HepG2 (cell line): ENCODE measurements around the gene TGM1. TPM values are rescaled to one million over a fixed set of nuclear protein-coding genes. Genes with fewer than 3 reads are reported as not detected.

ENCODE experiments used
- CHD4 ChIP-seq: fragments of 200-600 bp; sonication (generic); IDR thresholded peaks from 2 replicates; pipeline ENCODE4 v1.7.0; 2017; ENCODE audit warnings: mild to moderate bottlenecking, low read length, borderline replicate concordance
- FIP1L1 ChIP-seq: fragments of 200-400 bp; formaldehyde crosslinking; IDR thresholded peaks from 2 replicates; pipeline ENCODE4 v1.6.1; 2018; ENCODE audit warnings: low read depth, mild to moderate bottlenecking, low read length, moderate library complexity, borderline replicate concordance; ENCODE audit not compliant: insufficient read depth
- GATA4 ChIP-seq: sonication (generic); IDR thresholded peaks from 2 replicates; pipeline ENCODE4 v1.6.1; 2016; ENCODE audit warnings: antibody characterized with exemption, low read depth, borderline replicate concordance
- GRHL1 ChIP-seq: sonication (generic); formaldehyde crosslinking; conservative IDR thresholded peaks from 2 replicates; pipeline ENCODE4 v1.8.0; 2022; ENCODE audit warnings: missing genetic modification reagents
- KLF6 ChIP-seq: IDR thresholded peaks from 2 replicates; pipeline ENCODE4 v1.8.0; 2016; ENCODE audit warnings: missing biosample characterization, missing genetic modification reagents
- NFE2L1 ChIP-seq: sonication (generic); formaldehyde crosslinking; IDR thresholded peaks from 2 replicates; pipeline ENCODE4 v1.4.0; 2020; ENCODE audit warnings: missing genetic modification reagents, mild to moderate bottlenecking, borderline replicate concordance
- PITX1 ChIP-seq: sonication (generic); formaldehyde crosslinking; IDR thresholded peaks from 2 replicates; pipeline ENCODE4 v1.5.1; 2020; ENCODE audit warnings: mild to moderate bottlenecking, missing genetic modification reagents
- POGZ ChIP-seq: sonication (generic); formaldehyde crosslinking; IDR thresholded peaks from 2 replicates; pipeline ENCODE4 v1.4.0; 2020; ENCODE audit warnings: mild to moderate bottlenecking, missing genetic modification reagents
- SALL2 ChIP-seq: sonication (generic); formaldehyde crosslinking; IDR thresholded peaks from 2 replicates; pipeline ENCODE4 v1.8.1; 2023; ENCODE audit warnings: mild to moderate bottlenecking, missing genetic modification reagents, inconsistent platforms
- SMYD3 ChIP-seq: sonication (generic); formaldehyde crosslinking; IDR thresholded peaks from 2 replicates; pipeline ENCODE4 v1.8.1; 2023; ENCODE audit warnings: mild to moderate bottlenecking, missing genetic modification reagents
- SOX5 ChIP-seq: IDR thresholded peaks from 2 replicates; pipeline ENCODE4 v1.6.1; 2016; ENCODE audit warnings: borderline replicate concordance
- SRSF1 ChIP-seq: fragments of 200-400 bp; formaldehyde crosslinking; optimal IDR thresholded peaks from 2 replicates; pipeline ENCODE3; 2017; ENCODE audit warnings: mild to moderate bottlenecking, low read depth, low read length, moderate library complexity
- YEATS4 ChIP-seq: sonication (generic); formaldehyde crosslinking; IDR thresholded peaks from 2 replicates; pipeline ENCODE4 v1.4.0; 2020; ENCODE audit warnings: missing genetic modification reagents, borderline replicate concordance
- ZBTB7A ChIP-seq: sonication (generic); formaldehyde crosslinking; IDR thresholded peaks from 2 replicates; pipeline ENCODE4 v1.8.0; 2022; ENCODE audit warnings: mild to moderate bottlenecking, missing genetic modification reagents
- ZIK1 ChIP-seq: sonication (generic); formaldehyde crosslinking; IDR thresholded peaks from 2 replicates; pipeline ENCODE4 v1.5.0; 2020; ENCODE audit warnings: mild to moderate bottlenecking, low read depth, missing genetic modification reagents, borderline replicate concordance
- ZKSCAN8 ChIP-seq: IDR thresholded peaks from 2 replicates; pipeline ENCODE4 v1.6.1; 2016; ENCODE audit warnings: borderline replicate concordance, missing genetic modification reagents, missing compliant biosample characterization
- ZNF224 ChIP-seq: sonication (generic); formaldehyde crosslinking; IDR thresholded peaks from 2 replicates; pipeline ENCODE4 v1.5.0; 2020; ENCODE audit warnings: mild to moderate bottlenecking, missing genetic modification reagents
- ZNF331 ChIP-seq: sonication (generic); formaldehyde crosslinking; IDR thresholded peaks from 2 replicates; pipeline ENCODE4 v1.4.0; 2020; ENCODE audit warnings: missing genetic modification reagents
- ZNF333 ChIP-seq: sonication (generic); formaldehyde crosslinking; IDR thresholded peaks from 2 replicates; pipeline ENCODE4 v1.4.0; 2020; ENCODE audit warnings: mild to moderate bottlenecking, missing genetic modification reagents, borderline replicate concordance
- ZNF770 ChIP-seq: sonication (generic); formaldehyde crosslinking; IDR thresholded peaks from 2 replicates; pipeline ENCODE4 v1.5.0; 2020; ENCODE audit warnings: mild to moderate bottlenecking, missing genetic modification reagents
- ZNF782 ChIP-seq: sonication (generic); formaldehyde crosslinking; IDR thresholded peaks from 2 replicates; pipeline ENCODE4 v1.4.0; 2020; ENCODE audit warnings: missing genetic modification reagents, mild to moderate bottlenecking, borderline replicate concordance
- ZNF839 ChIP-seq: sonication (generic); formaldehyde crosslinking; IDR thresholded peaks from 2 replicates; pipeline ENCODE4 v1.4.0; 2020; ENCODE audit warnings: missing genetic modification reagents, mild to moderate bottlenecking, borderline replicate concordance
- ZSCAN25 ChIP-seq: sonication (generic); formaldehyde crosslinking; IDR thresholded peaks from 2 replicates; pipeline ENCODE4 v1.8.0; 2022; ENCODE audit warnings: mild to moderate bottlenecking, missing genetic modification reagents
- polyA plus RNA-seq, 8 experiments: library from polyadenylated mRNA; depleted of rRNA in 3 of 8; stranded (reverse) in 7 of 8; unstranded in 1 of 8; fragments of >200 nt; fragmentation: Illumina TruSeq in 4 of 8; extraction: Trizol in 4 of 8; gene quantifications; 2 replicates each; pipeline versions ENCODE4 v1.2.1 to v1.2.3, GENCODE V29; 2011 to 2016; ENCODE audit warnings: low read depth in 4 of 8, missing spikeins in 1 of 8, mixed read lengths in 1 of 8; ENCODE audit not compliant: insufficient read depth in 1 of 8
- total RNA-seq, 5 experiments: library from RNA; depleted of rRNA; stranded (reverse); fragments of >200 nt; fragmentation: Illumina TruSeq; extraction: Trizol; gene quantifications; 2 replicates each; pipeline ENCODE4 v1.2.3, GENCODE V29; 2016; ENCODE audit warnings: low read depth in 1 of 5

TGM1 gene
- total and polyA plus RNA-seq, 2 of the 13 experiments (the other 11 are each of a cell fraction or from before 2014, with no cell fraction given) = 3.2 to 10.6 TPM

GRCh38 chr14:24215495-24216344 lies 47.3 kb downstream of the TGM1 start, which contains the start of gene MDP1 (continued):
- TF ChIP-seq SRSF1 = peak; percentile 99
- TF ChIP-seq ZNF770 = peak; percentile 82
- peak; percentile 88; the same call in 1 of the 2 replicates for TF ChIP-seq GATA4
- TF ChIP-seq FIP1L1 = peak; percentile 90; the same call in 1 of the 2 replicates
- peak; percentile 99 for TF ChIP-seq ZNF224 (CRISPR knock-in tag)
- peak; percentile 97 for TF ChIP-seq ZKSCAN8 (CRISPR knock-in tag)
- TF ChIP-seq ZBTB7A (CRISPR knock-in tag) = no peak; the same call in 1 of the 2 replicates
- peak; percentile 93 for TF ChIP-seq ZSCAN25 (CRISPR knock-in tag)
- TF ChIP-seq ZNF331 = peak; percentile 97
- TF ChIP-seq GRHL1 (CRISPR knock-in tag) = no peak
- peak; percentile 91 for TF ChIP-seq NFE2L1 (CRISPR knock-in tag)
- peak; percentile 98; the same call in 1 of the 2 replicates for TF ChIP-seq ZNF839 (CRISPR knock-in tag)
- TF ChIP-seq POGZ (CRISPR knock-in tag) = peak; percentile 98
- TF ChIP-seq SOX5 (CRISPR knock-in tag) = peak; percentile 83
- TF ChIP-seq ZNF333 (CRISPR knock-in tag) = peak; percentile 85; the same call in 1 of the 2 replicates
- TF ChIP-seq CHD4 = no peak; the same call in 1 of the 2 replicates
- peak; percentile 96; the same call in 1 of the 2 replicates for TF ChIP-seq ZNF782
- TF ChIP-seq ZIK1 (CRISPR knock-in tag) = peak; percentile 99
- peak; percentile 98 for TF ChIP-seq KLF6 (CRISPR knock-in tag)
- peak; percentile 99 for TF ChIP-seq SALL2
- peak; percentile 97 for TF ChIP-seq PITX1 (CRISPR knock-in tag)
- TF ChIP-seq YEATS4 = peak; percentile 100
- peak; percentile 99; the same call in 1 of the 2 replicates for TF ChIP-seq SMYD3 (CRISPR knock-in tag)
